Measurements from ENCODE around the gene TLR9.

GRCh38 chr3:52259035-52259434 lies 33.6 kb upstream of the TLR9 start:
- TF ChIP-seq EP300 (IDR thresholded peaks at IDR 0.05): no peak
- TF ChIP-seq, protein P1, sequence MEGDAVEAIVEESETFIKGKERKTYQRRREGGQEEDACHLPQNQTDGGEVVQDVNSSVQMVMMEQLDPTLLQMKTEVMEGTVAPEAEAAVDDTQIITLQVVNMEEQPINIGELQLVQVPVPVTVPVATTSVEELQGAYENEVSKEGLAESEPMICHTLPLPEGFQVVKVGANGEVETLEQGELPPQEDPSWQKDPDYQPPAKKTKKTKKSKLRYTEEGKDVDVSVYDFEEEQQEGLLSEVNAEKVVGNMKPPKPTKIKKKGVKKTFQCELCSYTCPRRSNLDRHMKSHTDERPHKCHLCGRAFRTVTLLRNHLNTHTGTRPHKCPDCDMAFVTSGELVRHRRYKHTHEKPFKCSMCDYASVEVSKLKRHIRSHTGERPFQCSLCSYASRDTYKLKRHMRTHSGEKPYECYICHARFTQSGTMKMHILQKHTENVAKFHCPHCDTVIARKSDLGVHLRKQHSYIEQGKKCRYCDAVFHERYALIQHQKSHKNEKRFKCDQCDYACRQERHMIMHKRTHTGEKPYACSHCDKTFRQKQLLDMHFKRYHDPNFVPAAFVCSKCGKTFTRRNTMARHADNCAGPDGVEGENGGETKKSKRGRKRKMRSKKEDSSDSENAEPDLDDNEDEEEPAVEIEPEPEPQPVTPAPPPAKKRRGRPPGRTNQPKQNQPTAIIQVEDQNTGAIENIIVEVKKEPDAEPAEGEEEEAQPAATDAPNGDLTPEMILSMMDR (IDR thresholded peaks at IDR 0.05): no peak
- TF ChIP-seq POLR2AphosphoS5 (IDR thresholded peaks at IDR 0.05): no peak
- TF ChIP-seq POLR2A (IDR thresholded peaks at IDR 0.05; ENCODE audit: low read depth): no peak
